HG03095 (cell line): ENCODE measurements around the gene ZNF580.
A peak's percentile ranks its signal among the peaks of the same experiment; 100 is the strongest.

Experiments
- ATAC-seq: cut with Tn5 transposase; IDR thresholded peaks from one replicate; pipeline ENCODE4 v1.9.1; 2021; ENCODE audit warnings: moderate library complexity; ENCODE audit not compliant: unreplicated experiment

Gene ZNF580

GRCh38 chr19:55622242-55622969, 18.4 kb upstream of the ZNF580 start:
- ATAC-seq = no peak

GRCh38 chr19:55623130-55623529, 17.7 kb upstream of the ZNF580 start:
- ATAC-seq = no peak

- ATAC-seq = no peak
These were observed 17.2 kb upstream of the ZNF580 start for GRCh38 chr19:55623561-55623960.

GRCh38 chr19:55624109-55625003, 16.4 kb upstream of the ZNF580 start, which contains the start of gene ZNF784:
Gene ZNF784, minus strand, starts transcription at chr19:55624566. Its CDS starts 5 bp downstream, at chr19:55624561.
- peak; percentile 49 for ATAC-seq

GRCh38 chr19:55625004-55625326, 15.8 kb upstream of the ZNF580 start:
- ATAC-seq = no peak

GRCh38 chr19:55626350-55626749, 14.5 kb upstream of the ZNF580 start:
- ATAC-seq = no peak

GRCh38 chr19:55632463-55632834, 8.4 kb upstream of the ZNF580 start:
- ATAC-seq = no peak

GRCh38 chr19:55633861-55634260, 6.9 kb upstream of the ZNF580 start:
- ATAC-seq = no peak

- ATAC-seq = no peak
These were observed 5.5 kb upstream of the ZNF580 start for GRCh38 chr19:55635334-55635717.

- no peak for ATAC-seq
These were observed 4.9 kb upstream of the ZNF580 start for GRCh38 chr19:55635856-55636440.

GRCh38 chr19:55636723-55637122, 4.1 kb upstream of the ZNF580 start:
- no peak for ATAC-seq

GRCh38 chr19:55637534-55637933, 3.3 kb upstream of the ZNF580 start:
- ATAC-seq = no peak

GRCh38 chr19:55638864-55639359, 1.9 kb upstream of the ZNF580 start:
- ATAC-seq = no peak

- ATAC-seq = no peak
These were observed 692 bp upstream of the ZNF580 start for GRCh38 chr19:55640043-55640576.

GRCh38 chr19:55641426-55642152, 787 bp downstream of the ZNF580 start:
- no peak for ATAC-seq

GRCh38 chr19:55642153-55643002, 1.6 kb downstream of the ZNF580 start:
- no peak for ATAC-seq

- no peak for ATAC-seq
These were observed 2.4 kb downstream of the ZNF580 start, which contains the start of gene ZNF581 for GRCh38 chr19:55643003-55643886. Gene ZNF581, plus strand, starts transcription at chr19:55643649. Its CDS starts 923 bp downstream, at chr19:55644572.

- ATAC-seq = no peak
These were observed 3.0 kb downstream of the ZNF580 start for GRCh38 chr19:55643887-55644176.
